ENCODE measurements around the gene ZNF692.
"Not testable (repeated sequence)": the region's sequence is repeated elsewhere in the genome, so short reads cannot be mapped to it uniquely, and the experiment has no call there.

The ZNF692 gene

GRCh38 chr1:248886237-248886895 lies 27.5 kb upstream of the ZNF692 start:
- no peak overlapping the region for H3K27ac ChIP-seq (ENCODE audit: poor library complexity, severe bottlenecking)
- H3K9me3 ChIP-seq (ENCODE audit: severe bottlenecking) = no peaks in the 10 kb centered on the region
- H3K36me3 ChIP-seq (ENCODE audit: low read depth) = no peaks in the 10 kb centered on the region
- DNase-seq (ENCODE audit: low spot score) (no peak), ATAC-seq (ENCODE audit: low read depth) (no peak)
- H3K4me1 ChIP-seq (ENCODE audit: insufficient read depth, poor library complexity, severe bottlenecking) = no peaks in the 10 kb centered on the region
- TF ChIP-seq, protein P1, sequence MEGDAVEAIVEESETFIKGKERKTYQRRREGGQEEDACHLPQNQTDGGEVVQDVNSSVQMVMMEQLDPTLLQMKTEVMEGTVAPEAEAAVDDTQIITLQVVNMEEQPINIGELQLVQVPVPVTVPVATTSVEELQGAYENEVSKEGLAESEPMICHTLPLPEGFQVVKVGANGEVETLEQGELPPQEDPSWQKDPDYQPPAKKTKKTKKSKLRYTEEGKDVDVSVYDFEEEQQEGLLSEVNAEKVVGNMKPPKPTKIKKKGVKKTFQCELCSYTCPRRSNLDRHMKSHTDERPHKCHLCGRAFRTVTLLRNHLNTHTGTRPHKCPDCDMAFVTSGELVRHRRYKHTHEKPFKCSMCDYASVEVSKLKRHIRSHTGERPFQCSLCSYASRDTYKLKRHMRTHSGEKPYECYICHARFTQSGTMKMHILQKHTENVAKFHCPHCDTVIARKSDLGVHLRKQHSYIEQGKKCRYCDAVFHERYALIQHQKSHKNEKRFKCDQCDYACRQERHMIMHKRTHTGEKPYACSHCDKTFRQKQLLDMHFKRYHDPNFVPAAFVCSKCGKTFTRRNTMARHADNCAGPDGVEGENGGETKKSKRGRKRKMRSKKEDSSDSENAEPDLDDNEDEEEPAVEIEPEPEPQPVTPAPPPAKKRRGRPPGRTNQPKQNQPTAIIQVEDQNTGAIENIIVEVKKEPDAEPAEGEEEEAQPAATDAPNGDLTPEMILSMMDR (IDR thresholded peaks at IDR 0.05; ENCODE audit: poor library complexity, severe bottlenecking) = no peak
- no peak overlapping the region for H3K4me3 ChIP-seq (ENCODE audit: severe bottlenecking)
- no peaks in the 10 kb centered on the region for H3K27me3 ChIP-seq (ENCODE audit: insufficient read depth, poor library complexity, severe bottlenecking)

GRCh38 chr1:248885646-248886045 lies 26.8 kb upstream of the ZNF692 start:
- no peaks in the 10 kb centered on the region for H3K36me3 ChIP-seq (ENCODE audit: low read depth)
- no peaks in the 10 kb centered on the region for H3K9me3 ChIP-seq (ENCODE audit: severe bottlenecking)
- no peak overlapping the region for H3K27ac ChIP-seq (ENCODE audit: poor library complexity, severe bottlenecking)
- no peak for DNase-seq (ENCODE audit: low spot score)
- TF ChIP-seq, protein P1 (IDR thresholded peaks at IDR 0.05; ENCODE audit: poor library complexity, severe bottlenecking) = no peak
- H3K4me3 ChIP-seq (ENCODE audit: severe bottlenecking) = no peak overlapping the region
- H3K27me3 ChIP-seq (ENCODE audit: insufficient read depth, poor library complexity, severe bottlenecking) = no peaks in the 10 kb centered on the region
- H3K4me1 ChIP-seq (ENCODE audit: insufficient read depth, poor library complexity, severe bottlenecking) = no peaks in the 10 kb centered on the region
- ATAC-seq (ENCODE audit: low read depth) = no peak

- no peak for DNase-seq (ENCODE audit: low spot score)
- TF ChIP-seq, protein P1 (IDR thresholded peaks at IDR 0.05; ENCODE audit: poor library complexity, severe bottlenecking) = no peak
- no peaks in the 10 kb centered on the region for H3K36me3 ChIP-seq (ENCODE audit: low read depth)
- H3K9me3 ChIP-seq (ENCODE audit: severe bottlenecking) = no peaks in the 10 kb centered on the region
- H3K27me3 ChIP-seq (ENCODE audit: insufficient read depth, poor library complexity, severe bottlenecking) = no peaks in the 10 kb centered on the region
- no peak overlapping the region for H3K4me3 ChIP-seq (ENCODE audit: severe bottlenecking)
- ATAC-seq (ENCODE audit: low read depth) = no peak
- H3K27ac ChIP-seq (ENCODE audit: poor library complexity, severe bottlenecking) = no peak overlapping the region
- H3K4me1 ChIP-seq (ENCODE audit: insufficient read depth, poor library complexity, severe bottlenecking) = no peaks in the 10 kb centered on the region
These were observed 25.9 kb upstream of the ZNF692 start for GRCh38 chr1:248884632-248885295.

- not testable (repeated sequence) for H3K4me1 ChIP-seq (ENCODE audit: insufficient read depth, poor library complexity, severe bottlenecking); DNase-seq (ENCODE audit: low spot score)
These were observed 23.5 kb upstream of the ZNF692 start for GRCh38 chr1:248882427-248882826.

GRCh38 chr1:248881261-248881660 lies 22.4 kb upstream of the ZNF692 start:
- no peak overlapping the region for H3K4me3 ChIP-seq (ENCODE audit: severe bottlenecking)
- no peak overlapping the region for H3K27ac ChIP-seq (ENCODE audit: poor library complexity, severe bottlenecking)
- no peaks in the 10 kb centered on the region for H3K9me3 ChIP-seq (ENCODE audit: severe bottlenecking)
- no peaks in the 10 kb centered on the region for H3K4me1 ChIP-seq (ENCODE audit: insufficient read depth, poor library complexity, severe bottlenecking)
- no peaks in the 10 kb centered on the region for H3K36me3 ChIP-seq (ENCODE audit: low read depth)
- no peaks in the 10 kb centered on the region for H3K27me3 ChIP-seq (ENCODE audit: insufficient read depth, poor library complexity, severe bottlenecking)
- DNase-seq (ENCODE audit: low spot score) (no peak), ATAC-seq (ENCODE audit: low read depth) (no peak)
- TF ChIP-seq, protein P1 (IDR thresholded peaks at IDR 0.05; ENCODE audit: poor library complexity, severe bottlenecking) = no peak

More at GRCh38 chr1:248882427-248882826, 23.5 kb upstream of the ZNF692 start:
- H3K9me3 ChIP-seq (ENCODE audit: severe bottlenecking); ATAC-seq (ENCODE audit: low read depth); H3K4me3 ChIP-seq (ENCODE audit: severe bottlenecking); H3K27me3 ChIP-seq (ENCODE audit: insufficient read depth, poor library complexity, severe bottlenecking); H3K27ac ChIP-seq (ENCODE audit: poor library complexity, severe bottlenecking); H3K36me3 ChIP-seq (ENCODE audit: low read depth): not testable (repeated sequence)
